K562 (cell line): ENCODE data around the gene TNFSF9. TPM values are rescaled to one million over a fixed set of nuclear protein-coding genes. Genes with fewer than 3 reads are reported as not detected.

Source experiments
- ATAC-seq: fragments of 200-7000 bp; cut with Tn5 transposase; 3 replicates; pipeline ENCODE4 v1.9.1; 2020; ENCODE audit warnings: moderate library complexity
- BruUV-seq: library from RNA; stranded (reverse); fragments of 400-500 nt; replicated peaks from 2 replicates; lab custom pipeline; 2021; lab: Mats Ljungman, UMichigan
- CTCF ChIA-PET: fragments of 300-600 bp; formaldehyde crosslinking; extraction: SDS; loops from one replicate; lab custom pipeline; 2021; ENCODE audit warnings: low intra/inter-chr PET ratio; lab: Yijun Ruan, JAX
- POLR2A ChIA-PET: fragments of 300-600, 350-650 bp; sonication (Branson Sonifier 250); formaldehyde crosslinking; extraction: SDS; loops from one replicate; lab custom pipeline; 2021; ENCODE audit warnings: antibody characterized with exemption, inconsistent platforms; lab: Yijun Ruan, JAX
- DNase-seq, 4 experiments: peaks; one replicate each; pipeline versions ENCODE4 v3.0.0 to v3.0.0-alpha.2; 2011 to 2018; ENCODE audit warnings: low spot score in 3 of 4, mixed read lengths in 3 of 4; ENCODE audit errors: extremely low read depth in 1 of 4
- FAIRE-seq: peaks from 2 replicates; lab custom pipeline; 2011; peaks lifted over from hg19 to GRCh38; lab: Jason Lieb, UNC
- H2AFZ ChIP-seq: 2 replicates; pipeline ENCODE4 v1.6.0; 2011; ENCODE audit warnings: low read depth, low read length, control low read depth, inconsistent platforms
- H3K27ac ChIP-seq: fragments of 200-600 bp; 3 replicates; pipeline ENCODE4 v1.8.0; 2011; ENCODE audit warnings: low read depth, mild to moderate bottlenecking, control low read depth, inconsistent platforms, low read length, moderate library complexity, mixed read lengths; ENCODE audit errors: extremely low read depth
- H3K27me3 ChIP-seq, 2 experiments: fragments of 300-600 bp in 1 of 2; 2 replicates in 1 of 2; 3 replicates in 1 of 2; pipeline versions ENCODE4 v1.6.0 to v1.8.0; 2011; ENCODE audit warnings: inconsistent platforms in 2 of 2, low read length in 2 of 2, mild to moderate bottlenecking in 1 of 2, mixed read lengths in 1 of 2, moderate library complexity in 1 of 2; ENCODE audit not compliant: control insufficient read depth in 2 of 2, insufficient read depth in 2 of 2
- H3K36me3 ChIP-seq: fragments of 300-600 bp; 3 replicates; pipeline ENCODE4 v1.8.0; 2011; ENCODE audit warnings: mild to moderate bottlenecking, low read length, inconsistent platforms; ENCODE audit not compliant: control insufficient read depth, insufficient read depth
- H3K4me1 ChIP-seq, 2 experiments: fragments of 200-600 bp in 1 of 2; replicated peaks in 1 of 2; 2 replicates in 1 of 2; 3 replicates in 1 of 2; pipeline versions ENCODE4 v1.5.1 to v1.8.0; 2011; ENCODE audit warnings: inconsistent platforms in 2 of 2, low read length in 2 of 2, mild to moderate bottlenecking in 1 of 2, mixed read lengths in 1 of 2, moderate library complexity in 1 of 2; ENCODE audit not compliant: control insufficient read depth in 2 of 2, insufficient read depth in 2 of 2
- H3K4me2 ChIP-seq: 2 replicates; pipeline ENCODE4 v1.6.1; 2011; ENCODE audit warnings: low read length, control low read depth, inconsistent platforms, mixed read lengths; ENCODE audit not compliant: insufficient read depth
- H3K4me3 ChIP-seq: fragments of 200-600 bp; sonication (generic), shearing (Covaris generic); 2 replicates; pipeline ENCODE4 v1.5.1; 2016; ENCODE audit warnings: control low read depth, inconsistent platforms
- H3K79me2 ChIP-seq: fragments of 200-600 bp; 3 replicates; pipeline ENCODE4 v1.8.0; 2011; ENCODE audit warnings: low read length, inconsistent platforms; ENCODE audit not compliant: control insufficient read depth, insufficient read depth
- H3K9ac ChIP-seq, 2 experiments: 2 replicates each; pipeline versions ENCODE4 v1.6.0 to v1.6.1; 2011; ENCODE audit warnings: low read depth in 2 of 2, low read length in 2 of 2, control low read depth in 1 of 2, inconsistent platforms in 1 of 2, mild to moderate bottlenecking in 1 of 2, mixed read lengths in 1 of 2; ENCODE audit not compliant: insufficient read depth in 1 of 2
- H3K9me1 ChIP-seq: one replicate; pipeline ENCODE4 v1.6.0; 2011; ENCODE audit warnings: inconsistent platforms, mild to moderate bottlenecking, low read length, moderate library complexity; ENCODE audit not compliant: control insufficient read depth, insufficient read depth
- H3K9me3 ChIP-seq: replicated peaks from 2 replicates; pipeline ENCODE4 v1.5.1; 2011; ENCODE audit warnings: low read depth, low read length, inconsistent platforms; ENCODE audit not compliant: control insufficient read depth, insufficient read depth
- H4K20me1 ChIP-seq: replicated peaks from 2 replicates; pipeline ENCODE4 v1.6.1; 2011; ENCODE audit warnings: low read length, inconsistent platforms, mixed read lengths; ENCODE audit not compliant: control insufficient read depth, insufficient read depth
- CBFA2T3 ChIP-seq: fragments of 450-650 bp; IDR thresholded peaks from 2 replicates; pipeline ENCODE4 v1.6.1; 2017
- CCAR2 ChIP-seq: fragments of 200-400 bp; formaldehyde crosslinking; IDR thresholded peaks from 2 replicates; pipeline ENCODE4 v1.6.1; 2017; ENCODE audit warnings: mild to moderate bottlenecking, low read depth, low read length
- CTCFL ChIP-seq: IDR thresholded peaks from 2 replicates; pipeline ENCODE4 v1.6.1; 2011; ENCODE audit warnings: borderline replicate concordance, low read depth, mild to moderate bottlenecking, moderate library complexity, low read length; ENCODE audit not compliant: insufficient read depth, poor library complexity, severe bottlenecking
- HDAC2 ChIP-seq: fragments of 450-650 bp; IDR thresholded peaks from 2 replicates; pipeline ENCODE4 v1.6.1; 2016; ENCODE audit warnings: mild to moderate bottlenecking
- IFI16 ChIP-seq: fragments of 250-450 bp; sonication (Bioruptor Pico); IDR thresholded peaks from 2 replicates; pipeline ENCODE4 v2.1.2; 2022; ENCODE audit warnings: mild to moderate bottlenecking, inconsistent platforms
- RBBP5 ChIP-seq: fragments of 200-600 bp; sonication (generic); IDR thresholded peaks from 2 replicates; pipeline ENCODE4 v1.6.1; 2012; ENCODE audit warnings: borderline replicate concordance, mild to moderate bottlenecking, low read length, control low read depth, inconsistent platforms; ENCODE audit not compliant: insufficient read depth, poor library complexity, severe bottlenecking
- ZNF175 ChIP-seq: fragments of 200-800 bp; sonication (Bioruptor generic); IDR thresholded peaks from 2 replicates; pipeline ENCODE4 v1.6.1; 2016; ENCODE audit warnings: low read depth, mild to moderate bottlenecking, missing genetic modification characterization, missing compliant biosample characterization
- WGBS: fragments of 100-300 bp; shearing (Covaris generic); methylation state at CpG from one replicate; pipeline ENCODE4 v1.1.6; 2016; ENCODE audit warnings: low coverage, mixed read lengths; ENCODE audit not compliant: insufficient coverage; ENCODE audit errors: missing lambda C conversion rate; 5-methylcytosine and 5-hydroxymethylcytosine counted together
- in situ Hi-C: fragments of 300-500 bp; cut with MboI; formaldehyde crosslinking; loops from 4 replicates; pipeline ENCODE4 v1.15.0; 2018; ENCODE audit warnings: inconsistent platforms, mixed read lengths
- intact Hi-C: fragments of 100-400 bp; cut with micrococcal nuclease; formaldehyde crosslinking; loops from 2 replicates; pipeline ENCODE4 v1.14.2; 2022
- polyA plus RNA-seq, 8 experiments: library from polyadenylated mRNA; depleted of rRNA in 4 of 8; stranded (reverse) in 5 of 8; unstranded in 3 of 8; fragments of >200 nt; fragmentation: Nextera tagmentation in 2 of 8; fragmentation: Illumina TruSeq in 1 of 8; extraction: Ambion mirVana in 2 of 8; extraction: Trizol in 1 of 8; gene quantifications; 2 replicates each; pipeline versions ENCODE4 v1.2.1 to v1.2.3, GENCODE V29; 2011 to 2014; ENCODE audit warnings: inconsistent platforms in 1 of 8, missing spikeins in 1 of 8
- total RNA-seq, 7 experiments: library from RNA; depleted of rRNA in 6 of 7; stranded (reverse); fragments of >200 nt in 6 of 7; fragmentation: Illumina TruSeq in 2 of 7; extraction: Trizol in 2 of 7; gene quantifications; 2 replicates each; pipeline versions ENCODE4 v1.2.1 to v1.2.3, GENCODE V29; 2011 to 2021; ENCODE audit warnings: low replicate concordance in 1 of 7
- TF ChIP-seq, protein P1 (sequence below): fragments of 450-650 bp; conservative IDR thresholded peaks from 2 replicates; pipeline ENCODE4 v1.6.1; 2016; ENCODE audit warnings: missing genetic modification characterization, low read depth, mild to moderate bottlenecking, missing compliant biosample characterization, moderate library complexity

Gene TNFSF9
- total and polyA plus RNA-seq, 9 of the 15 experiments (the other 6 are each of a cell fraction or from before 2014, with no cell fraction given) = 1.4 to 17.9 (median 6.5) TPM

DNA sequence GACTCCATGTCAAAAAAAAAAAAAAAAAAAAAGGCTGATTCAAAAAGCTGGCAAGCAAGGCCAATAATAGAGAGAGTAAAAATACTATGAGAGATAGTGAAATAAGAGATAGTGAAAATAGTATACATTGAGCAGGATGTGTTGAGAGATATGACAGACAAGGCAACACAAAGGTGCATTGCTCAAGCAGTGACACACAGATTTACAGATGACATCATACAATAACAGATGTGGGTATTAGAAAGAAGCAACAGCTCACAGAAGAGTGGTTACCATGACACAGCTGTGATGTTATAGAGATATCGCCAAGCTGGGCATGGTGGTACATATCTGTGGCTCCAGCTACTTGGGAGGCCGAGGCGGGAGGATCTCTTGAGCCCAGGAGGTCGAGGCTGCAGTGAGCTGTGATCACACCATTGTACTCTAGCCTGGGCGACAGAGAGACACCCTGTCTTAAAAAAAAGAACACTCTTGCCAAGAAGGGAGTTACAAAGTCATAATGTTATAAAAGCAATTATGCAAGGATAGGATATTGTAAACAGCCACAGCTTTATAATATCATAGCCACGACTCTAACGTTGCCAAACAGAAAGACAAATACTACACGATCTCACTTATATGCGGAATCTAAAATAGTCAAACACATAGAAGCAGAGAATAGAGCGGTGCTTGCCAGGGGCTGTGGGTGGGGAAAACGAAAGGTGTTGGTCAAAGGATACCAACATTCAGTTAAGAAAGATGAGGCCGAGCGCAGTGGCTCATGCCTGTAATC lies 10.3 kb downstream of the TNFSF9 start (continued):
- TF ChIP-seq CTCFL (no peak), RBBP5 (no peak), CBFA2T3 (peak; percentile 39)

DNA sequence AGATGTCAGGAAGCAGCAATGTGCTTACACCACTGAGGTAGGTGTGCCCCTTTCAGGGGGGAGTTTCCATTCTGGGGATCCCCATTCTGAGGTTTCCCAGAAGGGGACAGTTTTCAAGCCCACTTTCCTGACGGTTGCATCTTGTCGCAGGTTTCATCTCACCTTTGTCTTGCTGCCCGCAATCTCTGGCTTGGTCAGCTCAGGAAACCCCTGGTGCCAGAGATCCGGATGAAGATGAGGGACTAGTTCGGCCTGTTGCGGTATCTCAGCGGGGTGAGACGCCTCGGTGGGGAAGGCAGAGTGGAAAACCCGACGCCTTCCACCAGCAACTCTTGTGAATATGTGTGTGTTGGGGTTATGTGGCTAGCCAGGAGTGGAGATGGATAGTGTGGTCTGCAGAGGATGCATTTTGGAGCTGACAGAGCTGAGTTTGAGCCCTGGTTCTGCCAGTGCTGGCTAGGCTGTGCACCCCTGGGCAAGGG lies 13.1 kb downstream of the TNFSF9 start:
- ChIA-PET POLR2A (interaction anchor here (0.8 to 3.0 kb wide), 4 partner anchors 8 to 12 kb away, joined by 3 to 21 read pairs (median 4); partner anchors contain the start of gene TNFSF9), CTCF (no interaction called here)
- no peak for FAIRE-seq
- 14% methylated on average over 11 of the region's 11 CpGs for WGBS
- no peaks in the 10 kb centered on the region for H3K79me2 ChIP-seq
- DNase-seq = no peak
- no peaks in the 10 kb centered on the region for H3K9me1 ChIP-seq
- TF ChIP-seq HDAC2 (no peak), ZNF175 (CRISPR knock-in tag) (no peak), IFI16 (no peak), CCAR2 (no peak)
- TF ChIP-seq, protein P1, sequence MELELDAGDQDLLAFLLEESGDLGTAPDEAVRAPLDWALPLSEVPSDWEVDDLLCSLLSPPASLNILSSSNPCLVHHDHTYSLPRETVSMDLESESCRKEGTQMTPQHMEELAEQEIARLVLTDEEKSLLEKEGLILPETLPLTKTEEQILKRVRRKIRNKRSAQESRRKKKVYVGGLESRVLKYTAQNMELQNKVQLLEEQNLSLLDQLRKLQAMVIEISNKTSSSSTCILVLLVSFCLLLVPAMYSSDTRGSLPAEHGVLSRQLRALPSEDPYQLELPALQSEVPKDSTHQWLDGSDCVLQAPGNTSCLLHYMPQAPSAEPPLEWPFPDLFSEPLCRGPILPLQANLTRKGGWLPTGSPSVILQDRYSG = no peak
- H3K4me3 ChIP-seq = no peak overlapping the region
- no TSS peak for BruUV-seq
- H3K9me3 ChIP-seq = 0 out of 2 replicates have a peak, but pooled peaks cover 2% of the 10 kb centered on the region
- no peaks in the 10 kb centered on the region for H3K36me3 ChIP-seq
- H3K9ac ChIP-seq = no peak overlapping the region
- in situ Hi-C loops (no loop called here), intact Hi-C loops (no loop called here)
- H2AFZ ChIP-seq = no peak overlapping the region
- no peaks in the 10 kb centered on the region; a peak in 1 of 5 replicates for H3K4me1 ChIP-seq
- H4K20me1 ChIP-seq = no peaks in the 10 kb centered on the region
- H3K4me2 ChIP-seq = no peak overlapping the region
- H3K27me3 ChIP-seq = no peaks in the 10 kb centered on the region
- no peak for ATAC-seq
- H3K27ac ChIP-seq = no peak overlapping the region
